Pancreas (tissue), 10 donors: ENCODE data around the gene ERCC5. TPM values are rescaled to one million over a fixed set of nuclear protein-coding genes. Genes with fewer than 3 reads are reported as not detected.

Experiments
- ATAC-seq, 4 donors: fragments of 200-7000 bp; cut with Tn5 transposase; one replicate each; pipeline versions ENCODE4 v1.8.0 to v1.9.1; 2020; ENCODE audit warnings: mild to moderate bottlenecking in 4 of 4, moderate library complexity in 4 of 4
- DNase-seq, 6 donors: peaks; one replicate each; pipeline ENCODE4 v3.0.0-alpha.2; 2020
- FAIRE-seq: peaks from 2 replicates; lab custom pipeline; 2012; peaks lifted over from hg19 to GRCh38; lab: Jason Lieb, UNC
- H3K27ac ChIP-seq, 4 donors: fragments of 200-600 bp; sonication (generic); 1 replicate in 3 of 4; 2 replicates in 1 of 4; pipeline versions ENCODE4 v1.5.0 to v1.8.0; 2020
- H3K27me3 ChIP-seq, 4 donors: fragments of 200-600 bp; one replicate each; pipeline ENCODE4 v1.8.0; 2021
- H3K36me3 ChIP-seq, 3 donors: fragments of 200-600 bp; sonication (generic) in 1 of 3; one replicate each; pipeline versions ENCODE4 v1.5.0 to v1.8.0; 2020 to 2021
- H3K4me1 ChIP-seq, 3 donors: fragments of 200-600 bp; one replicate each; pipeline ENCODE4 v1.8.0; 2021
- H3K4me3 ChIP-seq, 4 donors: fragments of 200-600 bp; sonication (generic) in 2 of 4; one replicate each; pipeline versions ENCODE4 v1.5.0 to v1.8.0; 2020 to 2021
- H3K9me3 ChIP-seq, 4 donors: fragments of 200-600 bp; one replicate each; pipeline ENCODE4 v1.8.0; 2021
- CTCF ChIP-seq, 4 donors: fragments of 200-600 bp; sonication (generic) in 3 of 4; IDR thresholded peaks; one replicate each; pipeline versions ENCODE4 v1.5.0 to v1.8.0; 2021; ENCODE audit warnings: antibody characterized with exemption in 4 of 4
- WGBS, 2 donors: extraction: QIAGEN DNeasy Blood & Tissue Kit; methylation state at CpG; one replicate each; pipeline ENCODE4 v1.1.7; 2013; 5-methylcytosine and 5-hydroxymethylcytosine counted together
- intact Hi-C, 3 donors: fragments of 100-400 bp; cut with DNase I; formaldehyde crosslinking; loops; one replicate each; pipeline versions ENCODE4 v1.11.1 to v1.14.2; 2022
- polyA plus RNA-seq, 2 donors: library from polyadenylated mRNA; stranded (reverse); fragments of 200-250 nt; gene quantifications; one replicate each; pipeline ENCODE4 v1.2.3, GENCODE V29; 2013
- total RNA-seq, 6 donors: library from RNA; stranded (reverse); fragmentation: NEBNext Ultra II Directional in 4 of 6; extraction: Animal tissue kit (Norgen Biotek cat#: 25700) in 4 of 6; gene quantifications; one replicate each; pipeline versions ENCODE4 v1.2.1 to v1.2.4, GENCODE V29; 2021 to 2023
- donor health status: healthy with polysubstance abuse.
- donor health status: DM: no; HTN: no; CAD: no; lungs with moderate emphysema.
- donor health status: DM: no; HTN: no; CAD: no.
- donor health status: control.
- donor health status: control.
- donor health status: Bipolar disorder and iron deficiency.
- donor health status: DM: yes; HTN: yes; CAD: no.
- donor health status: DM: no; HTN: no; CAD: no.
- donor health status: DM: no; HTN: no; CAD: no.
- donor health status: DM: yes; HTN: yes; CAD: no.

The ERCC5 gene
- total and polyA plus RNA-seq, 8 donors: 17.5 to 85.4 (median 25.2) TPM

GRCh38 chr13:102805680-102806079 lies 40.2 kb upstream of the ERCC5 start:
- H3K27ac ChIP-seq: no peak overlapping the region
- WGBS, 2 donors: 94 to 98% methylated on average over 3 of the region's 3 CpGs
- intact Hi-C loops: no loop called here
- no peak for FAIRE-seq
- H3K9me3 ChIP-seq: no peaks in the 10 kb centered on the region
- H3K4me3 ChIP-seq: no peak overlapping the region
- no peak for ATAC-seq
- no peaks in the 10 kb centered on the region for H3K36me3 ChIP-seq
- peaks cover 0 to 4% (median 0%) of the 10 kb centered on the region in 3 donors for H3K4me1 ChIP-seq
- TF ChIP-seq CTCF (IDR thresholded peaks at IDR 0.05): no peak
- DNase-seq: no peak
- H3K27me3 ChIP-seq: no peaks in the 10 kb centered on the region

GRCh38 chr13:102807699-102808098 lies 38.1 kb upstream of the ERCC5 start:
- Histone ChIP-seq H3K27ac (no peak overlapping the region), H3K27me3 (no peaks in the 10 kb centered on the region), H3K4me1 (no peaks in the 10 kb centered on the region), H3K9me3 (no peaks in the 10 kb centered on the region), H3K4me3 (no peak overlapping the region), H3K36me3 (no peaks in the 10 kb centered on the region)
- no peak for DNase-seq
- 77 to 84% methylated on average over 3 of the region's 3 CpGs for WGBS, 2 donors
- intact Hi-C loops: no loop called here
- no peak for TF ChIP-seq CTCF (IDR thresholded peaks at IDR 0.05)
- no peak for FAIRE-seq
- no peak for ATAC-seq

- no peak overlapping the region for H3K4me3 ChIP-seq
- peaks cover 0 to 6% (median 3%) of the 10 kb centered on the region in 3 donors for H3K4me1 ChIP-seq
- FAIRE-seq: no peak
- no peaks in the 10 kb centered on the region for H3K27me3 ChIP-seq
- intact Hi-C loops: no loop called here
- no peaks in the 10 kb centered on the region for H3K9me3 ChIP-seq
- no peak for DNase-seq
- H3K27ac ChIP-seq: no peak overlapping the region
- no peak for TF ChIP-seq CTCF (IDR thresholded peaks at IDR 0.05)
- no peaks in the 10 kb centered on the region for H3K36me3 ChIP-seq
- ATAC-seq: no peak
These were observed 33.1 kb upstream of the ERCC5 start for GRCh38 chr13:102812611-102813287.

- Histone ChIP-seq H3K27me3 (no peaks in the 10 kb centered on the region), H3K27ac (no peak overlapping the region), H3K36me3 (no peaks in the 10 kb centered on the region), H3K4me3 (no peak overlapping the region), H3K4me1 (peaks cover 0 to 6% (median 3%) of the 10 kb centered on the region in 3 donors), H3K9me3 (no peaks in the 10 kb centered on the region)
- no peak for TF ChIP-seq CTCF (IDR thresholded peaks at IDR 0.05)
- DNase-seq (no peak), ATAC-seq (no peak), FAIRE-seq (no peak)
- WGBS, 2 donors: 69 to 73% methylated on average over 7 of the region's 7 CpGs
- intact Hi-C loops: no loop called here
These were observed 31.7 kb upstream of the ERCC5 start for GRCh38 chr13:102814025-102814607.

DNA sequence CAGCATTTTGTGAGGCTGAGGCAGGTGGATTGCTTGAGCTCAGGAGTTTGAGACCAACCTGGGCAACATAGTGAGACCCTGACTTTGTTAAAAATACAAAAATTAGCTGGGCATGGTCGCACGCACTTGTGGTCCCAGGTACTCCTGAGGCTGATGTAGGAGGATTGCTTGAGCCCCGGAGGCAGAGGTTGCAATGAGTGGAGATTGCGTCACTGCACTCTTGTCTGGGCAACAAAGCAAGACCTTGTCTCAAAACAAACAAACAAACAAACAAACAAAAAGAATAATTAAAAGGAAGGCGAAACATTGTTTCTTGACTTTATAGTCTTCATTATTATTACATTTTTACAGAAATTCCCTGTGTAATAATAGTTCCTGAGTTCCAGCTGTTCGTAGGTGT lies 31.0 kb upstream of the ERCC5 start:
- intact Hi-C loops: no loop called here
- H3K27ac ChIP-seq: no peak overlapping the region
- FAIRE-seq (no peak), DNase-seq (no peak), ATAC-seq (no peak)
- no peaks in the 10 kb centered on the region for H3K36me3 ChIP-seq
- H3K4me1 ChIP-seq: peaks cover 0 to 6% (median 3%) of the 10 kb centered on the region in 3 donors
- H3K4me3 ChIP-seq: no peak overlapping the region
- H3K27me3 ChIP-seq: no peaks in the 10 kb centered on the region
- 80 to 84% methylated on average over 6 of the region's 6 CpGs for WGBS, 2 donors
- H3K9me3 ChIP-seq: no peaks in the 10 kb centered on the region
- TF ChIP-seq CTCF (IDR thresholded peaks at IDR 0.05): no peak
